Suppressor macrophage treated with lipopolysaccharide for 4 hours (primary cell): ENCODE data around the gene RHBDF2.

Source experiments
- DNase-seq: peaks from one replicate; pipeline ENCODE4 v3.0.0-alpha.2; 2020

Gene RHBDF2

GRCh38 chr17:76477576-76477975, 23.6 kb downstream of the RHBDF2 start:
- no peak for DNase-seq

GRCh38 chr17:76476736-76477135, 24.5 kb downstream of the RHBDF2 start:
- DNase-seq, result no peak

GRCh38 chr17:76475302-76475701, 25.9 kb downstream of the RHBDF2 start:
- DNase-seq, result no peak

DNA sequence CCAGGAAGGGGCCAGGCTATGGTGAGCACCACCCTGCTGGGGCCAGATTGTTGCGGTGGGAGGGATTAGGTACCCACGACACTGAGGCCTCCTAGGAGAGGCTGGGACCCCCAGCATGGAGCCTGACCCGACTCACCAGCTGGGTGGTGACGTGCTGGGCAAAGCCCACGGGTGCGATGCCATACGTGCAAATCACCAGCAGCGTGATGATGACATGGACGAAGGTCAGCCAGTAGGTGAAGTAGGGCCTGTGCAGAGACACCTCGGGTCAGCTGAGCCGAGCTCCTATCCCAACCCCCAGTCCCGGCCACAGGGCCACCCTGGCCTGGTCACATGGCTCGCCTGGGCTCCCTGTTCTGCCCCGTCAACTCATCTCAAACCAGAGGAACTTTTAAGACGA, 26.3 kb downstream of the RHBDF2 start:
- no peak for DNase-seq

DNA sequence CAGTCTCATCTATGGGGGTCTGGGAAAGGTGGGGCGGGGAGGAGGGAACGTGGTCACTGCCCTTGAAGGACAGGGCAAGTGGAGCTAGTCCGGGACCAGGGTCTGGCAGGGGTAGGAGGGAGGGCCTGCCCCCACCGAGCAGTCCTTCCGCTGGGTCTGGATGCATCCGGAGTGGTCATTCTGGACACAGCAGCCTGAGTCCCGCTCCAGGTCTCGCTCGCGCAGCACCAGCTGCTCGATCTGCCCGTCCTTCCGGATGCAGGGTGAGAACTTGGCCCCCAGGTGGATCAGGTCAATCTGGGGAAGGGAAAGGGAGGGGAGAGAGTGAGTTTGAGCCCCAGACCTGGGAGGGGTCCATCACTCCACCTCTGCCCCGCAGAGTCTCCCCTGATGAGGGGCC, 27.0 kb downstream of the RHBDF2 start:
- no peak for DNase-seq

DNA sequence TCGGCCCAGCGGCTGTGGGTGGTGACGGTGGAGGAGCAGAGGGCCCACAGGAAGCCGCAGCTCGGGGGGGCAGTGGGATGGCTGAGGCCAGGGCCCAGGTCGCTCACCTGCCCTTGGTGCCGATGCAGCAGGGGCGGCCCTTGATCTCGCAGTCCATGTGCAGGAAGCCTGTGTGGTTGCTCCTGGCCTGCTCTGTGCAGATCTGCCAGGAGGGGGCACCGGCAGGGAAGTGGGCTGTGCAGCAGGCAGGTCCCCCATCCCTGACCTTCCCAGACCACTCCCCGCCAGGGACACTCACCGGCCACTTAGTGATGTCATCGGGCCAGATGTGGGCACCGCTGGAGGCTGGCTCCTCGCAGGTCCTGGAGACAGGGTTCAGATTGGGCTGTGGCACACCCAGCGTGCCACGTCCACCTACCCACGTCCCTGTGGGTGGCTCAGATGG, 27.7 kb downstream of the RHBDF2 start:
- no peak for DNase-seq

- DNase-seq, result no peak
Observed at GRCh38 chr17:76472726-76473125, 28.5 kb downstream of the RHBDF2 start.

GRCh38 chr17:76472258-76472645, 29.0 kb downstream of the RHBDF2 start:
- DNase-seq, result no peak

- no peak for DNase-seq
Observed at GRCh38 chr17:76471498-76472257, 29.5 kb downstream of the RHBDF2 start.

GRCh38 chr17:76469991-76470739, 31.1 kb downstream of the RHBDF2 start:
- DNase-seq, result no peak

GRCh38 chr17:76469076-76469990, 31.9 kb downstream of the RHBDF2 start:
- no peak for DNase-seq

- no peak for DNase-seq
Observed at GRCh38 chr17:76468634-76469010, 32.6 kb downstream of the RHBDF2 start.

- no peak for DNase-seq
Observed at GRCh38 chr17:76467809-76468633, 33.2 kb downstream of the RHBDF2 start.

- no peak for DNase-seq
Observed at GRCh38 chr17:76467366-76467765, 33.9 kb downstream of the RHBDF2 start, which contains the start of gene AANAT. AANAT (plus strand) TSS chr17:76467603; CDS start chr17:76468747, 1,144 bp downstream.

DNA sequence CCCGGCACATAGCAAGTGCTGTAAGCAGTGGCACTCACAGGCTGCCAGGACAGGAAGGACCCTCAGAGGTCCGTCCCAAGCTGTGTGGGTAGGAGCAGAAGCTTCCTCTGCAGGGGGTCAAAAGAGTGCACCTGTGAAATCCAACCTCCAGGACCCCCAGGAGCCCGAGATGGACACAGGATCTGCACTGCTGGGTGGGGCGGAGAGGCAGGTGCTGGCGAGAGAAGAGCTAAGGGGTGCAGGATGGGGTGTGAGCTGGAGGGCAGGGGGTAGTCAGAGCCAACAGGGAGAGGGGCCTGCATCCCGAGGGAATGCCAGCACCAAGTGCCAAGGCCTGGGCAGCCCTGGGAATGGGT, 34.5 kb downstream of the RHBDF2 start:
- no peak for DNase-seq

- DNase-seq, result no peak
Observed at GRCh38 chr17:76462556-76463290, 38.5 kb downstream of the RHBDF2 start.

- DNase-seq, result no peak
Observed at GRCh38 chr17:76461765-76462555, 39.3 kb downstream of the RHBDF2 start.

GRCh38 chr17:76459674-76460073, 41.5 kb downstream of the RHBDF2 start:
- DNase-seq, result no peak

- DNase-seq, result peak; percentile 45
Observed at GRCh38 chr17:76458580-76459490, 42.4 kb downstream of the RHBDF2 start.

- DNase-seq, result no peak
Observed at GRCh38 chr17:76453431-76453743, 47.8 kb downstream of the RHBDF2 start.
